PC-3 (cell line): Measurements from ENCODE around the gene DOCK1.

ENCODE experiments used
- CTCF ChIP-seq: fragments of 300-600 bp; sonication (generic); conservative IDR thresholded peaks from 2 replicates; pipeline ENCODE4 v1.5.1; 2017; ENCODE audit warnings: antibody characterized with exemption, low read depth, mild to moderate bottlenecking, low read length
- EZH2 ChIP-seq: fragments of 300-600 bp; sonication (generic); IDR thresholded peaks from one replicate; pipeline ENCODE4 v1.6.1; 2017; ENCODE audit warnings: antibody characterized with exemption, mild to moderate bottlenecking, low read length; ENCODE audit not compliant: unreplicated experiment
- EZH2phosphoT487 ChIP-seq: fragments of 300-600 bp; sonication (generic); IDR thresholded peaks from 2 replicates; pipeline ENCODE4 v1.6.1; 2018; ENCODE audit warnings: mild to moderate bottlenecking, antibody characterized with exemption, low read length, borderline replicate concordance

DNA sequence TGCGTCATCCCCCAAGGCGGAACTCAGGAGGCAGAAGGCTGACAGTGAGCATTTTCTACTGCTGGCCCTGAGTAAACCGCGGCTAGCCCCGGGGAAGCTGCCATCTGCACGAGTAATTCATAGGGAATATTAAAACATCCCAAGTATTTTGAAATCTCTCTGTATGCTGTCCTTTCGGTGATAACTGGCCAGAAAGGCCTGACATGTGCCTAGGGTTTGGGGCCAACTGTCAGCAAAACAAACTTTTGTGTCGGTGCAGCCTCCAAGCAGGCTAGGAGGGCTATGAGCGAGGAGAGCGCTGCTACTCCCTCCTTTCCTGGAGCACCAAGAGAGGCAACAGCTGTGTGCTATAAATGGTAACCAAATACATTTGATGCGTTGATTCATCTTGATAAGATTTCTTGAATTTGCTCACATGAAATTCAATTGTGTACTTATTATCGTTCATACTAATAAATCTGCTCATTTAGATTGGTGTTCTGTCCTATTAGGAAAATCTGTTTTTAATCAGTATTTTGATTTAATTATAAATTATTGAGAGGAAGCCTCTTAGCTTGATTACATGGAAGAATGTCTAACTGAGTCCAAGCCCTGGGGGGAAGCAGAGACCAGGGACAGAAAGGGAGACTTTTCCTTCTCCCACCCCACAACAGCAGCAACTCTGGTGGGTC, 519.5 kb downstream of the DOCK1 start:
- TF ChIP-seq EZH2phosphoT487 (no peak), CTCF (no peak), EZH2 (no peak)
